C4-2B (cell line): Measurements from ENCODE around the gene CYTH1.

Experiments used
- ZFX ChIP-seq: fragments of 450-650 bp; IDR thresholded peaks from 2 replicates; pipeline ENCODE4 v1.6.1; 2017
- TF ChIP-seq, protein P1 (sequence below): fragments of 450-650 bp; conservative IDR thresholded peaks from 2 replicates; pipeline ENCODE4 v1.5.1; 2017; ENCODE audit warnings: mild to moderate bottlenecking

- TF ChIP-seq, protein P1, sequence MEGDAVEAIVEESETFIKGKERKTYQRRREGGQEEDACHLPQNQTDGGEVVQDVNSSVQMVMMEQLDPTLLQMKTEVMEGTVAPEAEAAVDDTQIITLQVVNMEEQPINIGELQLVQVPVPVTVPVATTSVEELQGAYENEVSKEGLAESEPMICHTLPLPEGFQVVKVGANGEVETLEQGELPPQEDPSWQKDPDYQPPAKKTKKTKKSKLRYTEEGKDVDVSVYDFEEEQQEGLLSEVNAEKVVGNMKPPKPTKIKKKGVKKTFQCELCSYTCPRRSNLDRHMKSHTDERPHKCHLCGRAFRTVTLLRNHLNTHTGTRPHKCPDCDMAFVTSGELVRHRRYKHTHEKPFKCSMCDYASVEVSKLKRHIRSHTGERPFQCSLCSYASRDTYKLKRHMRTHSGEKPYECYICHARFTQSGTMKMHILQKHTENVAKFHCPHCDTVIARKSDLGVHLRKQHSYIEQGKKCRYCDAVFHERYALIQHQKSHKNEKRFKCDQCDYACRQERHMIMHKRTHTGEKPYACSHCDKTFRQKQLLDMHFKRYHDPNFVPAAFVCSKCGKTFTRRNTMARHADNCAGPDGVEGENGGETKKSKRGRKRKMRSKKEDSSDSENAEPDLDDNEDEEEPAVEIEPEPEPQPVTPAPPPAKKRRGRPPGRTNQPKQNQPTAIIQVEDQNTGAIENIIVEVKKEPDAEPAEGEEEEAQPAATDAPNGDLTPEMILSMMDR = no peak
- no peak for TF ChIP-seq ZFX
Observed at GRCh38 chr17:78668847-78669246, 113.2 kb downstream of the CYTH1 start.
